Measurements from ENCODE around the gene SLIT3.
A peak's percentile ranks its signal among the peaks of the same experiment; 100 is the strongest.
"Not testable (repeated sequence)": the region's sequence is repeated elsewhere in the genome, so short reads cannot be mapped to it uniquely, and the experiment has no call there.

SLIT3 gene

DNA sequence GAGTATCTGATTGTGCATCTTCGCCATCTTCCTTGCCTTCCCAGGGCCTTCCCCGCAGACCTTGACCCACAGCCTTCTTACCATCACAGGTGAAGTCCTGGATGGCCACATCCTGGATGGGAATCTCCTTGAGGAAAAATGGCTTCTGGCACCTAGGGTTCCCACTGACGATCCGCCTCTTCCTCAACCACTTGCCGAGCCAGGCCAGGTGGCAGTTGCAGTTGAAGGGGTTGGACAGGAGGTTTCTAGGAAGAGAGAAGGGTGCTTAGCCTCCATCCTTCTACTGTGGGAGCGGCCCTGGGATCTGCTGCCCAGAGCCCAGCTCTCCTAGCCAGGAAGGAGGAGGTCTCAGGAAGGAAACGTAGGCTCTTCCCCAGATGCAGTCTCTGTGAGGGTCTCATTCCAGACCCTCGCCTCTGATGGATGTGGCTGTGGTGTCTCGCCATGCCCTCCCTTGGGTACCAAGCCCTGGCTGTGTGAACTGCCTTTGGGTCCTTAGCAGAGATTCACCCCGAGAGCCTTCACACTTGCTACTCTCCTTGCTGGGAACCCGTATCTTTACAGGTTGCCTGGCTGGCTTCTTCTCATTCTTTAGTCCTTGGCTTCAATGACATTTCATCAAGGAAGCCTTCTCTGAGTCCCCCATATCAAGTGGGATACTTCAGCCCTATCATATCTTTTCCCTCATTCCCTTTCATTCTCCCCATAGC, 551.4 kb downstream of the SLIT3 start:
- no peak for DNase-seq

- peak; percentile 7 to 73 for DNase-seq
Observed at GRCh38 chr5:168747987-168748777, 552.8 kb downstream of the SLIT3 start.

- DNase-seq, result no peak
Observed at GRCh38 chr5:168746893-168747640, 553.9 kb downstream of the SLIT3 start.

- not testable (repeated sequence) for DNase-seq
Observed at GRCh38 chr5:168746126-168746892, 554.6 kb downstream of the SLIT3 start.

- no peak for DNase-seq
Observed at GRCh38 chr5:168743617-168744016, 557.3 kb downstream of the SLIT3 start.

GRCh38 chr5:168742311-168742710, 558.6 kb downstream of the SLIT3 start:
- not testable (repeated sequence) for DNase-seq

- no peak for DNase-seq
Observed at GRCh38 chr5:168740811-168741213, 560.1 kb downstream of the SLIT3 start.

DNA sequence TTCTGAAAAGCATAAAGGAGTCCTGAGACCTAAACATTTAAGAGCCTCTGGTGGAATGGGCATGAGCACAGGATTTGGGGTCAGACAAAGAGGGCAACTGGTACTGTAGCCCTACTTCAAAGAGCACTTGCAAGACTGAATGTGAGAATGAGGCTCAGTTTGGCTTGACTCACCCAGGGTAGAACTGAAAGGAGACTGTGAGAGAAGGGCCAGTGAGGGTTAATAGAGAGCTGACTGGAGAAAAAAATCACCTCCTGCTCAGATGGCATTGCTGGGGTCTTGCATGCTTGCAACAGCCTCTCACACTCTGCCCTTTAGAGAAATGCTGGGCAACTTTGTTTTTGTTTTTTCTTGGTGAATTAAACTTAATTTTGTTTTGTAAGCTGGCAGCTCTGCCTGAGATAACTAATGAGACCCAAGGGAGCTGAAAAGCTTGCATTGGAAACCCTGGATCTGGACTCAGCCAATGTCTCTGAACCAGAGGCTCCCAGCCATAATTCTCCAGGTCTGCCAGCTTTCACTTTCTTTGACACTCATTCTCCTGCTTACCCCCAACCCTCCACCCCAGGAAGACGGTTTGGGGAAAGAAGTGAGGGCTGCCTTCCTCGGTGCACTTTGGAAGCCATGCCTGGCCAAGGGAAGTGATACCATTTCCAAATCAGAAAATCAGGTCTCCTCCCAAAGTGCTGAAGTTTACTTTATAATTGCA, 560.7 kb downstream of the SLIT3 start:
- DNase-seq, result no peak

- no peak for DNase-seq
Observed at GRCh38 chr5:168737066-168737465, 563.9 kb downstream of the SLIT3 start.

DNA sequence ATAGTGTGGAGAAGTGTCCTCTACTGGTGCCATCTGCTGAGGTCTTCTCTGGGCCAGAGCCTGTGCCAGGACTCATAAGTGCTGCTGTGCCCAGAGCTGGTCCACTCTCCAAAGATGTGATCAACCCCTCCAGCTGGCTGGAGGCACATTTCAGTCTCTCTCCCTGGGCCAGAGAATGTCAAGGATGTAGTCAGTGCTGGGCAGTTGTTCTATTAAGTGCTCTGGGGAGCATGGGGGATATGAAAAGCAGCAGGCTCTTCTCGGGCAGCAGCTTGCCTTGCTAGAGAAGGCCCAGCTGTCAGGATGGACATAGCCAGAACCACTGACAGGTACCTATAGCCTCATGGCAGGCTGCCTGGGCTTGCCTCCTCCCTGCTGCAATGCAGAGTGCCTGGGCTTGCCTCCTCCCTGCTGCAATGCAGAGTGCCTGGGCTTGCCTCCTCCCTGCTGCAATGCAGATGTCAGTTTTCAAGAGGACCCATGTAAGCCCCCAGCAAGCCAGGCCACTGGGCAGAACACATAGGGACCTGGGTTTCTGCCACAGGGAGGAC, 564.6 kb downstream of the SLIT3 start:
- no peak for DNase-seq

GRCh38 chr5:168734620-168735300, 566.2 kb downstream of the SLIT3 start:
- DNase-seq, result no peak

DNA sequence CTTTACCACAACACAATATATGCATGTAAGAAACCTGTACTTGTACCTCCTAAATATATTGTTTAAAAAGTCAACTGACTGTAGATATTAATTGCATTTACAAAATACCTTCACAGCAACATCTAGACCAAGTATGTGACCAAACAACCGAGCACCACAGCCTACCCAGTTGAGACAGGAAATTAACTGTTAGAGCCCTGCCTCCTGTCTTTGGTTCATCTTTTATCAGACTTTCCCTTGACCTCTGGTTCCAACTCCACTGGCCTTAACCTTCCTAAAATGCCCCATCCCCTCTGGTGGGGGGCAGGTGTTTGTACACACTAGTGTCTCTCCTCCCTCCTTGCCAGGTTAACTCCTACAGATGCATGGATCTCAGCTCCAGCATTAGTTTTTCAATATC, 566.8 kb downstream of the SLIT3 start:
- no peak for DNase-seq

GRCh38 chr5:168728546-168729211, 572.3 kb downstream of the SLIT3 start:
- no peak for DNase-seq

DNA sequence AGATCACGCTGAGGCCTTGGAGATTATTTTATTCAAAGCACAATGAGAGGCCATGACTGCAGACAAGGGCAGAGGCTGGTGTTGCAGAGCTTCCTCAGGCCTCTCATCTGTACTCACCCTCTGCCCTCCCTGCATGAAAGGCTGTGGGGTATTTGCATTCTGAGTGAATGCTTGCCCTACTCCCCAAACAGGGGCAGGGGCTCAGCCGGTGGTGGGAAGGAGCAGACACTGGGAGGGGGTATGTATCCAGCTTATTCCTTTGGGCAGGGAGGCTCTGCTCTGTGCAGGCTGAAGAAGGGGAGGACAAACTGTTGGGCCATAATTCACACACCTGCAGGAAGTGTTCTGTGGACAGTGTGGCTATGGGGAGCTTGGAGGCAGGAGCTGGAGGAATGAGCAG, 573.4 kb downstream of the SLIT3 start:
- DNase-seq, result no peak

DNA sequence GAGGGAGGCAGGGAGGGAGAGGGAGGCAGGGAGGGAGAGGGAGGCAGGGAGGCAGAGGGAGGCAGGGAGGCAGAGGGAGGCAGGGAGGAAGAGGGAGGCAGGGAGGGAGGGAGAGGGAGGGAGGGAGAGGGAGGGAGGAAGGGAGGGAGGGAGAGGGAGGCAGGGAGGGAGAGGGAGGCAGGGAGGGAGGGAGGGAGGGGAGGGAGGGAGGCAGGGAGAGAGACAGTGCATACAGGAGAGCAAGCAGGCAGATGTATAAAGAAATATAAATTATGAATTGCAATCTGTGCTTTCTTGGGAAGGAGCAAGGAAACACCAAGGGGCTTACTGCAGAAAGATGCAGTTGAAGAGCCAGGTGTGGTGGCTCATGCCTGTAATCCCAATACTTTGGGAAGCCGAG, 574.6 kb downstream of the SLIT3 start:
- no peak for DNase-seq

DNA sequence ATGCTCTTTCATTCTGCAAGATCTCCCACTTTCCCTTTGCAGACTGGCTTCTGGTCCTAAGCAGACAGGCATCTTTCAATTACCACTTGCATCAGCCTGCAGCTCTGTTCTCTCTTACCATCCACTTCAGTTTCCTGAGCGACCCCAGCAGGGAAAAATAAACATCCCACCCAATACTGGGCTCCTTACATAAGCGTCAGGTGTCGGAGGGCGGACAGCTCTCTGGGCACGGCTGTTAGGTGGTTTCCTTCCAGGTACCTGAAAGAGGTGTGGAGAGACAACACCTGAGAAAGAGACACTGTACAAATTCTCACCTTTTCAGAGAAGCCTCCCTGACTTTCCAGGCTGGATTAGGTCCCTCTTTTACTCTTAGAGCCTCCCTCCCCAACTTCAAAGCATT, 576.7 kb downstream of the SLIT3 start:
- no peak for DNase-seq

DNA sequence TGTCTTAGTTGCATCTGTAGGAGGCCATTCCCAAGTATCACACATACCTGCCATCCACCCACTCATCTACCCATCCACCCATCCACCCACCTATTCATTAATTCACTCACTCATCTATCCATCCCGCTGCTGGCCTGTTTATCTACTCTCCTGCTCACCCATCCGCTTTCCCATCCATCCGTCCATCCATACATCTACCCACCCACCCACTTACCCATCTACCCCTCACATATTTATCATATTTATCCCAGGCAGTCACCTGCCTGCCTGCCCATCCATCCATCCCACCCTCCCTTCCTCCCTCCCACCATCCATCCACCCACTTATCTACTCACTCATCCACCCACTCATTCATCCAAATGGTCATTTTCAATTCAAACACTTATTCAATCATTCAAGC, 577.9 kb downstream of the SLIT3 start:
- DNase-seq, result no peak

DNA sequence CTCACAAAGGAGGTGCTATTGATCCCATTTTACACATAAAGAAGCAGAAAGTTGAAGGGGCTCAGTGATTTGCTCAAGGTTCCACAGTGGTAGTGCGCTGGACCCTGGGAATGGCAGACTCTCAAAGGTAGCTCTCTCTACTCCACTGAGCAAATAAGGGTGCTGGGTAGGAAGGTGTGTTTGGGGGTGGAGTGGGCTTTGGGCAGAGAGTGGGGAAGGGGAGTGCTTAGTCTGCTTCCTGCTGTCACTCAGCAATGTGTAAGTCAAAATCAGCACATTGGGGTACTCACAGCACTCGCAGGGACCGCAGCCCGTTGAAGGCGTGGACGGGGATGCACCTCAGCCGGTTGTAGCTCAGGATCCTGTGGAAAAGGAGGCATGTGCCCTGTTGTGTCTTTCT, 579.0 kb downstream of the SLIT3 start:
- DNase-seq, result no peak

- no peak for DNase-seq
Observed at GRCh38 chr5:168721002-168721753, 579.8 kb downstream of the SLIT3 start.

- DNase-seq, result no peak
Observed at GRCh38 chr5:168720575-168720974, 580.4 kb downstream of the SLIT3 start.
